GM19240 (cell line): ENCODE data around the gene SPATC1L.
"Not testable (repeated sequence)": the region's sequence is repeated elsewhere in the genome, so short reads cannot be mapped to it uniquely, and the experiment has no call there.

Experiments
- DNase-seq: peaks from one replicate; pipeline ENCODE4 v3.0.0; 2011; ENCODE audit warnings: low spot score; ENCODE audit not compliant: insufficient read length

The SPATC1L gene

GRCh38 chr21:46200877-46201803 lies 16.9 kb upstream of the SPATC1L start:
- DNase-seq = not testable (repeated sequence)

- no peak for DNase-seq
Observed at GRCh38 chr21:46199436-46200373, 15.4 kb upstream of the SPATC1L start.

GRCh38 chr21:46196733-46197132 lies 12.5 kb upstream of the SPATC1L start:
- DNase-seq = no peak

- no peak for DNase-seq
Observed at GRCh38 chr21:46195595-46196195, 11.4 kb upstream of the SPATC1L start.

- no peak for DNase-seq
Observed at GRCh38 chr21:46194374-46195334, 10.4 kb upstream of the SPATC1L start.

GRCh38 chr21:46193829-46194373 lies 9.6 kb upstream of the SPATC1L start:
- DNase-seq = no peak

- DNase-seq = no peak
Observed at GRCh38 chr21:46191686-46192575, 7.7 kb upstream of the SPATC1L start.

- DNase-seq = no peak
Observed at GRCh38 chr21:46191257-46191685, 7.0 kb upstream of the SPATC1L start.

- DNase-seq = no peak
Observed at GRCh38 chr21:46190491-46191131, 6.4 kb upstream of the SPATC1L start.

GRCh38 chr21:46189959-46190490 lies 5.8 kb upstream of the SPATC1L start:
- no peak for DNase-seq

GRCh38 chr21:46189213-46189958 lies 5.1 kb upstream of the SPATC1L start:
- no peak for DNase-seq

GRCh38 chr21:46188226-46189212 lies 4.3 kb upstream of the SPATC1L start:
- DNase-seq = no peak

- DNase-seq = no peak
Observed at GRCh38 chr21:46187814-46188213, 3.6 kb upstream of the SPATC1L start.

GRCh38 chr21:46187261-46187660 lies 3.0 kb upstream of the SPATC1L start:
- DNase-seq = no peak

GRCh38 chr21:46185716-46186115 lies 1.5 kb upstream of the SPATC1L start:
- DNase-seq = no peak
